ENCODE measurements around the gene CHRFAM7A. TPM values are rescaled to one million over a fixed set of nuclear protein-coding genes. Genes with fewer than 3 reads are reported as not detected.
"Not testable (repeated sequence)": the region's sequence is repeated elsewhere in the genome, so short reads cannot be mapped to it uniquely, and the experiment has no call there.

The CHRFAM7A gene
- total RNA-seq, 1 experiment from 2014 or later, result 2.4 TPM

DNA sequence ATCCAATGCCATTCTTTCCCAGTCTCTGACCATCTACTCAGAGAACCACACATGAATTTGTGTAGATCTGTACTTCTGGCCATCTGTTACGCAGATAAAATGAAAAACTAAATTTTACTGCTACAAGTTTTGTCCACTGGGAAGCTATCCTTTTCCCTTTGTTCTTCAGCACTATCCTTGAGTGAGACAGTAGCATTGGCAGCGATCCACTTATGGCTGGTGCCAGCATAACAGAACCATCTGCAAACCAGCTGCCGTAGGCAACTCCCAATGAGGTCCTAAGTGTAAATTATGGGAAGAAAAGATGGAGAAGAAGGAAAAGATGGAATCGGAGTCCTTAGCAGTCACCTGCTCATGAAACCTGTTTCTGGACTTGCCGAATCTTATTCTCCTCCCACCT lies 72.3 kb downstream of the CHRFAM7A start:
- DNase-seq (ENCODE audit: low read depth), result not testable (repeated sequence)

DNA sequence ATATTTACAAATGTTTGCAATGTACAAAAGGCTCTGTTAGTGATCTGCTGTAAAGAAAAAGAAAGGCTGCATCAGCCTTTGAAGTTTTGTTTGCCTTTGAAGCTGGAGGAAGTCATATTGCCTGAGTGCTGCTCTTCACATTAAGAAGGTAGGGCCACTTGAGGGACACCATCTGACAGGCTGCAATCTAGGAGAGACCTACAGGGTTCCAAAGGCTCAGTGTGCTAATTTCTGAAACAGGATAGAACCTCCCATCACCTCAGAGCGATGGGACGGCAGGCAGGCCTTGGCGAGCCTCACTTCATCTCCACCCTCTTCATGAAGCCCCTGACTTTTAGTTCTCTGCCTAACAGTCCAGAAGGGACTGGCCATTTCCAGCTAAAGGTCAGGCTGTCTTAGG lies 77.6 kb downstream of the CHRFAM7A start:
- DNase-seq (ENCODE audit: low read depth), result not testable (repeated sequence)

DNA sequence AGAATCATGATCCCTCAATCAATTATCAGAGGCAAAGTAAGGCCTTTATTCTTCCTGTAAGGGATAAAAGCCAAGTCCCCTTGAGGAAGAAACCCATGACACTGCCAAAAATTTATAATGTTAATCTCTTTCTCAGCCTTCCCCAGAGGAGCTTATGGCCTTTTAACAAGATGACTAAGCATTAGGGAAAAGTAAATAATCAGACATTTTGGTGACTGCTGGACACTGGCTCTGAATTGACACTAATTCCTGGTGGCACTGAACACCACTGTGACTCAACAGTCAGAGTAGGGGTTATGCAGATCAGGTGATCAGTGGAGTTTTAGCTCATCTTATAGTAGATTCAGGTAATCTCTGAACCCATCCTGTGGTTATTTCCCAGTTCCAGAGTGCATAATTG lies 82.8 kb downstream of the CHRFAM7A start:
- not testable (repeated sequence) for DNase-seq (ENCODE audit: low read depth)

Other genes starting within 250 kb of the CHRFAM7A start
- gene GOLGA8R, start 20.7 kb upstream of the CHRFAM7A start, total RNA-seq (2014; rRNA removed; shearing (Covaris generic)), result 0.86 TPM in 1 of 2 replicates, not detected in the other
- gene GOLGA8Q, start 158.5 kb upstream of the CHRFAM7A start, total RNA-seq (2014; rRNA removed; shearing (Covaris generic)), result not detected in 2 replicates
- gene GOLGA8H, start 210.5 kb upstream of the CHRFAM7A start, total RNA-seq (2014; rRNA removed; shearing (Covaris generic)), result 0.15 and 0.57 TPM in 2 replicates